Suppressor macrophage treated with lipopolysaccharide for 4 hours (primary cell): ENCODE data around the gene PDIA4.
A peak's percentile ranks its signal among the peaks of the same experiment; 100 is the strongest.
"Not testable (repeated sequence)": the region's sequence is repeated elsewhere in the genome, so short reads cannot be mapped to it uniquely, and the experiment has no call there.

Experiments
- DNase-seq: peaks from one replicate; pipeline ENCODE4 v3.0.0-alpha.2; 2020

The PDIA4 gene

DNA sequence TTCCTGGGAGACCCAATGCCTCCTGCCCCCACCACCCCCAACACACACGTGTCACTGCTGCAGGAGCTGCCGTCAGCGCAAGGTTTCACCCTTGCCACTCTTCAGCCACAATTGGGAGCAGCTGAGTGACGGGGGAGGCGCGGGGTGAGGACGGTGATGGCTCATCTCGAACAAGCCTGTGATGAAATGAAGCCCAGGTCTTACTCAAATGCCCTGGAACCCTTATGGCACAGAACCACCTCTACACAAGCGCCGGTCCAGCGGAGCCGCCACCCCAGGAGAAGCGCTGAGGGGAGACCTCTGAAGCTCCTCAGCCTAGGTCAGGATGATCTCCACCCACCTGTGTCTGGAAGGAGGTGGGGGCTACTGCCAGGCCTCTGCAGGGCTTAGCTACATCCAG, 25.7 kb downstream of the PDIA4 start:
- no peak for DNase-seq

DNA sequence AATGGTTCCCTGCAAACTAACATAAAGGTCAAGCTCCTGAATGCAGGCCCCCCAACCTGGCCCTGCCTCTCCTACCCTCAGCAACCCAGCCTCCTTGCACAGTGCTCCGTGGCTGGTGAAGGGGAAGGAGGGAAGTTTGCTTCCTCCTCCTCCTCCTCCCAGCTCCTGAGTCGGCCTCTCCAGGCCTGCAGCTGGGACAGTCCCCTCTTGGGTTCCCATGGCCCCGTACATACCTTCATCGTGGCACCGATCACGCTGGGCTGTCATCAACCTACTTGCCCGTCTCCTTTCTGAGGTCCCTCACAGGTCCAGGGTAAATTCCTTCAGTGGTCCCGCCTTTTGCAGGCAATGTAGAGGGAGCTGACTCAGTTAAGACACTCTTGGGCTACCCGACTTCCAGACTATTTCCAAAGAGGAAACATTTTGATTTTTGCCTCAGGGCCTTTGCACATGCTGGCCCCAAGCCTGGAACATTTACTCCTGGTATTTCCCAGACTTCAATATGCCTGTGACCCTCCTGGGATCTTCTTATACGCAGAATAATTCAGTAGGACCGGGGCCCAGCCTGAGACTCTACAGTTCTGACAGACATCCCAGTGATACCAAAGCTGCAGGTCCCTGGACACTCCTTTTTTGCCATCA, 26.8 kb downstream of the PDIA4 start:
- no peak for DNase-seq

DNA sequence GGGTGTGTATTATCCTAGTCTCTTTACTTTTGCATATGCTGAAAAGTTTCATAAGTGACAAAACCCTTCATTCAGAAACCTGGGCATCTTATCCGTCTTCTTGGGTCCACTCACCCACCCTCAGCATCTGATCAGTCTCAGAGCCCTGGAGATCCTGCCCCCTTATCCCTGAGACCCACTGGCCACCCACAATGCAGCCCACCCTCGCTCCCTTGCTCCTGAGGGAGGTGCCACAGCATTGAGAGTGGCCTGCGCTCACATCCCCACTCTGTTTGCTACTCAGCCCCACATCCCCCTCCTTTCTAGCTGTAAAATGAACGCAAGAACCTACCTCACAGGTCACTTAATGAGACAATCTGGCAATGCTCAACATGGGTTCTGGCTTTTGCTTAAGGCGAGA, 27.3 kb downstream of the PDIA4 start:
- no peak for DNase-seq

DNA sequence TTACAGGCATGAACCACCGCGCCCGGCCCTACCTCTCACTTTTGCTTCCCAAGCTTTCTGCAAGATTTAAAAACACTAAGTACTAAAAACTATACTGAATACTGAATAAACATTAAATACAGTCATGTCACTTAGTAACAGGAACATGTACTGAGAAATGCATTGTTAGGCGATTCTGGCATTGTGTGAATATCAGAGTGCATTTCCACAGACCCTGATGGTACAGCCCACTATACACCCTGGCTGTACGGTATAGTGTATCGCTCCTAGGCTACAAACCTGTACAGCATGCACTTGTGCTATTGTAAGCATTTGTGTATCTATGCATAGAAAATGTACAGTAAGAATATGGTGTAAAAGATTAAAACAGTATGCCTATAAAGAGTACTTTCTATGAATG, 29.1 kb downstream of the PDIA4 start:
- DNase-seq = no peak

GRCh38 chr7:148997497-148997896, 30.8 kb downstream of the PDIA4 start:
- DNase-seq = no peak

GRCh38 chr7:148994576-148994975, 33.7 kb downstream of the PDIA4 start:
- DNase-seq = no peak

DNA sequence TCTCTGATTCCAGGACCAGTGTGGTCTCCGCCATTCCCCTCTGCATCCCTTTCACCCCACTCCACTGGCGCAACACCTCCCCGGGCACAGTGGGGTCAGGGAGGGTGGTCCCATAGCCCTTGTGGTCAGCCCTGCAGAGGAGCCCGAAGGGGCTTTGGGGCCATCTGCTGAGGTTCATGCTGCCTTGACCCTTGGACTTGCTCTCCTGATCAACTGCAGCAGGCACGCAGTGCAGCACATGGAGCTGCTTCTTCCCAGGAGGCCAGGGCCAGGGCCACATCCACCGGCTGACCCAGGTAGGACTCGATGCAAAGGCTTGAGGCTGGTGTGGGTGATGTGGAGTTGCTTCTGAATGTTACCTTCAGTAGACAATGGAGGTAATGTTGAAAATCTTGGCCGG, 35.1 kb downstream of the PDIA4 start:
- DNase-seq = no peak

DNA sequence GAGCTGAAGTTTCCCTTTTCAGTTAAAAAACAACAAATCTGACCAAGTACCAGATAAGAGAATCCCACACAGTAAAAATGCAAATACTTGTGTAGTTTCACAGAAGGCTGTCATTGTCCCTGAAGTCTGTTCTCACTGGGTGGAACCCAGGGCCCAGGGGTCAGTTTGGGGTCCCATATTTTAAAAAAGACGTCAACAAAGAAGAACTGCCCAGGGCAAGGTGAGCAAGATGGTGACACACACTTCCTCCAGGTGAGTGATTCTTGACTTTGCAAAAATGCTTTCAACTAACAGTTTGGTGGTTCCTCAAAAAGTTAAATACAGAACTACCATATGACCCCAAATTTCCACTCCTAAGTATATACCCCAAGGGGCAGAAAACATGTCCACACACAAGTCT, 36.8 kb downstream of the PDIA4 start:
- no peak for DNase-seq

GRCh38 chr7:148987751-148988512, 40.4 kb downstream of the PDIA4 start:
- peak; percentile 51 for DNase-seq

GRCh38 chr7:148987010-148987750, 41.1 kb downstream of the PDIA4 start:
- DNase-seq = peak; percentile 93

DNA sequence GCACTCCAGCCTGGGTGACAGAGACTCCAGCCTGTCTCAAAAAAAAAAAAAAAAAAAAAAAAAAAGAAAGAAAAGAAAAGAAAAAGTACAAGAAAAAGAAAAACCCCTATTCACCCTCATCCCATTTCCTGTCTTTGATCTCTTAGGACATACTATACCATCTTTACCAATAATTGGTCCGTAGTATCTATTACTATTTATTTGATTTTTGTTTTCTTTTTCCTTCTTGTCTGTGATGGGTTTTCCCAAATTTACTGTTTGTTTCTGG, 41.6 kb downstream of the PDIA4 start:
- no peak for DNase-seq

GRCh38 chr7:148983200-148984146, 44.8 kb downstream of the PDIA4 start:
- peak; percentile 79 for DNase-seq

GRCh38 chr7:148982654-148983199, 45.6 kb downstream of the PDIA4 start:
- peak; percentile 34 for DNase-seq

GRCh38 chr7:148979827-148980226, 48.5 kb downstream of the PDIA4 start:
- DNase-seq = no peak

GRCh38 chr7:148979072-148979471, 49.2 kb downstream of the PDIA4 start:
- DNase-seq = not testable (repeated sequence)

DNA sequence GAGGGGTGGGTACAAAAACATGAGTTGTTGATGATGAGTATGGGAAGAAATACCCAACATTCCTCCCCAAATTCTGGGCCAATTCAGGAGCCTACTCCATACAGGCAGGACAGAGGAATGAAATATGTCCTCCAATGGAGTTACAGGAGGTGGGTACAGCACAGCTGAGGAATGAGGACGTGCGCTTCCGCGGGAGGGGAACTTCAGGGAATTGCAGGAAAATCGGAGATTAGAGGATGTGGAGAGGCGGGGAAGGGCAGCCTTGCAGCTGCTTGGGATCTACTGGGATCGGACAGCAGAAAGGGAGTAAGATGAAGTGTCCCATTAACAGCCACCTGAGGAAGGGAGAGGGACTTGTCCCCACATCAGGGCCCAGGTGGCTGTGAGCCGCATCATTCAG, 50.2 kb downstream of the PDIA4 start:
- no peak for DNase-seq

GRCh38 chr7:148975896-148976295, 52.4 kb downstream of the PDIA4 start:
- DNase-seq = no peak

- no peak for DNase-seq
Measured at GRCh38 chr7:148973256-148973655, 55.0 kb downstream of the PDIA4 start.

- DNase-seq = peak; percentile 86
Measured at GRCh38 chr7:148972375-148972774, 55.9 kb downstream of the PDIA4 start.

DNA sequence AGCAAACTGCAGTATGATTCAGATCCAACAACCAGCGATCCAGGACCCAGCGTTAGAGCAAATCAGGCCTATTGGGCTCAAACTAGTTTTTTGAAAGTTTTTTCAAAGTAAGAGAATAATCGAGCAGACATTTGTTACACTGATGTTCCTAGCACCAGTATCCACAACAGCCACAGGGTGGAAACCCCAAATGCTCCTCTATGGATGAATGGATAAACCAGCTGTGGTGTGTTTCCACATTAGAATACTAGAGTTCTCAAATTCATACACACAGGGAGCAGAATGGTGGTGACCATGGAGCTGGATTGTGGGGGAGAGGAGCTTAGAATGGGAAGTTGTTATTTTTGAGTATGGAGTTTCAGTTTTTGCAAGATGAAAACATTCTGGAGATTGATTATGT, 60.7 kb downstream of the PDIA4 start:
- DNase-seq = no peak

- DNase-seq = no peak
Measured at GRCh38 chr7:148967032-148967372, 61.3 kb downstream of the PDIA4 start.

DNA sequence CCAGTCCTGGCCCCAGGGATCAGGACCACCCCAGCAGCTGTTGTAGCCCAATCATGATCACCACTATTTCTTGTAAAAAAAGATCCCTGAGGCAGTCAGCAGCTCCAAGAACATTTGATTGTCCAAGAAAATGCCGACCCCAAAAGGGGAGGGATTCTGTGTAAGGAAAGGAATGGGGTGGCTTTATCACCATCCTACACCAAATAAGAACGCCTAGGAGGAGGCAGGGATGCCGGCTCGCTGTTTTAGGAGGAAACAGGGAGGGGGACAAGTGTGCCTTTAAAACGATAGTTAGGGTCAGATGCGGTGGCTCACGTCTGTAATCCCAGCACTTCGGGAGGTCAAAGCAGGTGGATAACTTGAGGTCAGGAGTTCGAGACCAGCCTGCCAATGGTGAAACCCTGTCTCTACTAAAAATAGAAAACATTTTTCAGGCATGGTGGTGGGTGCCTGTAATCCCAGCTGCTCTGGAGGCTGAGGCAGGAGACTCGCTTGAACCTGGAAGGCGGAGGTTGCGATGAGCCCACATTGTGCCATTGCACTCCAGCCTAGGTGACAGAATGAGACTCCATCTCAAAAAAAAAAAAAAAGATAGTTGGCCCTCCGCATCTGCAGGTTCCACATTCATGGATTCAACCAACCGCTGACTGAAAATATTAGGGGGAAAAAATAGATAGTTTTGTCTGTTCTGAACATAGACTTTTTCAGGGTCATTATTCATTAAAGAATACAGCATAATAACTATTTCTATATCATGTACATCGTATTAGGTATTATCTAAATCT, 63.6 kb downstream of the PDIA4 start:
- DNase-seq = no peak
